ENCODE data around the gene GSPT1. TPM values are rescaled to one million over a fixed set of nuclear protein-coding genes. Genes with fewer than 3 reads are reported as not detected.

GSPT1 gene
- total RNA-seq, 1 experiment from 2014 or later: 221 TPM

DNA sequence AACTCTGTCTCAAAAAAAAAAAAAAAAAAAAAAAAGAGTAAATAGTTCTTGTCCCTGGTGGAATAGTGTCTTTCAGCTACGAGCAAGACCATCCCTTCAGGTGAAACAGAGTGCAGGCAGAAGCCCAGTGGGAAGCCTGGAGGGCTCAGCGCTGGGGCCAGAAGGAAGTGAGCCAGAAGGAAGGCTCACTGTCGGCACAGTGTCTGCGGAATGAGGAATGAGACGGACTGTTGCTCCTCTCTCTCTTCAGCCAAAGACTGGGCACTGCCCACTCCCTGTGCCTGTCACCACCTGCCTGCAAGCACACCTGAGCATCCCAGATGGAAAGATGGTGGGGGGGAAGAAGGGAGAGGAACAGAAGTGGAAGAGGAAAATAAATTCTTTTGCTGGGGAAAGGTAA, 71.9 kb downstream of the GSPT1 start:
- Mint-ChIP-seq H3K27ac (ENCODE audit: unreplicated experiment) (no peak overlapping the region), H3K27me3 (ENCODE audit: unreplicated experiment) (no peaks in the 10 kb centered on the region)
- no TSS peak for BruUV-seq (replicated peaks)

DNA sequence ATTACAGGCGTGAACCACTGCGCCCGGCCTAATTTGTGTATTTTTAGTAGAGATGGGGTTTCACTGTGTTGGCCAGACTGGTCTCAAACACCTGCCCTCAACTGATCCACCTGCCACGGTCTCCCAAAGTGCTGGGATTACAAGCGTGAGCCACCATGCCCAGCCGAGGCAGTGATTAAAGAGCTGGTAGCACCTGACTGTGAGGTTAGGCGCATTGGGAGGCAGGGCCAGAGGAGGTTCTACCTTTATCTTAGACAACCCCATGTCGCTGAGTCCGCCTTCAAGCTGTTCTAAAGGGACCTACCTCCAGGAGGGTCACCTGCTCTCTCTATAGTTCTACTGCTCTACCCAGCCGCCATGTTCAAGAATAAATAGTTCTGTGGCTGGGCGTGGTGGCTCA, 72.5 kb downstream of the GSPT1 start:
- CTCF ChIA-PET: interaction anchor here (0.7 to 0.9 kb wide), 3 partner anchors 9 to 575 kb away, joined by 3 to 4 read pairs (median 3); no protein-coding TSS in a partner anchor
- peaks cover 94% of the 10 kb centered on the region for H3K36me3 Mint-ChIP-seq (ENCODE audit: insufficient read depth, unreplicated experiment)
- H3K27me3 Mint-ChIP-seq (ENCODE audit: unreplicated experiment): no peaks in the 10 kb centered on the region
- H3K27ac Mint-ChIP-seq (ENCODE audit: unreplicated experiment): no peak overlapping the region
- TF ChIP-seq, protein P1, sequence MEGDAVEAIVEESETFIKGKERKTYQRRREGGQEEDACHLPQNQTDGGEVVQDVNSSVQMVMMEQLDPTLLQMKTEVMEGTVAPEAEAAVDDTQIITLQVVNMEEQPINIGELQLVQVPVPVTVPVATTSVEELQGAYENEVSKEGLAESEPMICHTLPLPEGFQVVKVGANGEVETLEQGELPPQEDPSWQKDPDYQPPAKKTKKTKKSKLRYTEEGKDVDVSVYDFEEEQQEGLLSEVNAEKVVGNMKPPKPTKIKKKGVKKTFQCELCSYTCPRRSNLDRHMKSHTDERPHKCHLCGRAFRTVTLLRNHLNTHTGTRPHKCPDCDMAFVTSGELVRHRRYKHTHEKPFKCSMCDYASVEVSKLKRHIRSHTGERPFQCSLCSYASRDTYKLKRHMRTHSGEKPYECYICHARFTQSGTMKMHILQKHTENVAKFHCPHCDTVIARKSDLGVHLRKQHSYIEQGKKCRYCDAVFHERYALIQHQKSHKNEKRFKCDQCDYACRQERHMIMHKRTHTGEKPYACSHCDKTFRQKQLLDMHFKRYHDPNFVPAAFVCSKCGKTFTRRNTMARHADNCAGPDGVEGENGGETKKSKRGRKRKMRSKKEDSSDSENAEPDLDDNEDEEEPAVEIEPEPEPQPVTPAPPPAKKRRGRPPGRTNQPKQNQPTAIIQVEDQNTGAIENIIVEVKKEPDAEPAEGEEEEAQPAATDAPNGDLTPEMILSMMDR (IDR thresholded peaks at IDR 0.05; ENCODE audit: unreplicated experiment): no peak
- no peak overlapping the region for H3K4me3 Mint-ChIP-seq (ENCODE audit: low read depth, unreplicated experiment)
- no peaks in the 10 kb centered on the region for H3K4me1 Mint-ChIP-seq (ENCODE audit: low read depth, unreplicated experiment)
- intact Hi-C loops (cut with micrococcal nuclease; ENCODE audit: unreplicated experiment): no loop called here
- H3K9me3 Mint-ChIP-seq (ENCODE audit: low read depth, unreplicated experiment): no peaks in the 10 kb centered on the region
- DNase-seq: no peak
- BruUV-seq (replicated peaks): no TSS peak

More for the DNA sequence above, 71.9 kb downstream of the GSPT1 start:
- Mint-ChIP-seq H3K36me3 (ENCODE audit: insufficient read depth, unreplicated experiment) (peaks cover 94% of the 10 kb centered on the region), H3K9me3 (ENCODE audit: low read depth, unreplicated experiment) (no peaks in the 10 kb centered on the region), H3K4me3 (ENCODE audit: low read depth, unreplicated experiment) (no peak overlapping the region), H3K4me1 (ENCODE audit: low read depth, unreplicated experiment) (no peaks in the 10 kb centered on the region)
- DNase-seq: no peak
- TF ChIP-seq, protein P1 (IDR thresholded peaks at IDR 0.05; ENCODE audit: unreplicated experiment): no peak
- CTCF ChIA-PET: interaction anchor here (0.7 to 0.9 kb wide), 2 partner anchors 10 to 575 kb away, joined by 3 read pairs; no protein-coding TSS in a partner anchor
- intact Hi-C loops (cut with micrococcal nuclease; ENCODE audit: unreplicated experiment): no loop called here

DNA sequence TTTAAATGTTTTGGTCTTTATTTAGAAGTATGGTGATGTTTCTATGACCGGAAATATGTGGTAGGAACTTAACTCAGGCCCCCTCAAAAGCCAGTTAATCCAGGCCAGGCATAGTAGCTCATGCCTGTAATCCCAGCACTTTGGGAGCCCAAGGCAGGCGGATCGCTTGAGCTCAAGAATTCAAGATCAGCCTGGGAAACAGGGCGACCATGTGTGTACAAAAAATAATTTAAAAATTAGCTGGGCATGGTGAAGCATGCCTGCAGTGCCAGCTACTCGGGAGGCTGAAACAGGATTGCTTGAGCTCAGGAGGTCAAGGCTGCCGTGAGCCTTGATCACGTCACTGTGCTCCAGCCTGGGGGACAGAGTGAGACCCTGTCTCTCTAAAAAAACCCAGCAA, 74.7 kb downstream of the GSPT1 start:
- H3K36me3 Mint-ChIP-seq (ENCODE audit: insufficient read depth, unreplicated experiment): peaks cover 91% of the 10 kb centered on the region
- BruUV-seq (replicated peaks): no TSS peak

DNA sequence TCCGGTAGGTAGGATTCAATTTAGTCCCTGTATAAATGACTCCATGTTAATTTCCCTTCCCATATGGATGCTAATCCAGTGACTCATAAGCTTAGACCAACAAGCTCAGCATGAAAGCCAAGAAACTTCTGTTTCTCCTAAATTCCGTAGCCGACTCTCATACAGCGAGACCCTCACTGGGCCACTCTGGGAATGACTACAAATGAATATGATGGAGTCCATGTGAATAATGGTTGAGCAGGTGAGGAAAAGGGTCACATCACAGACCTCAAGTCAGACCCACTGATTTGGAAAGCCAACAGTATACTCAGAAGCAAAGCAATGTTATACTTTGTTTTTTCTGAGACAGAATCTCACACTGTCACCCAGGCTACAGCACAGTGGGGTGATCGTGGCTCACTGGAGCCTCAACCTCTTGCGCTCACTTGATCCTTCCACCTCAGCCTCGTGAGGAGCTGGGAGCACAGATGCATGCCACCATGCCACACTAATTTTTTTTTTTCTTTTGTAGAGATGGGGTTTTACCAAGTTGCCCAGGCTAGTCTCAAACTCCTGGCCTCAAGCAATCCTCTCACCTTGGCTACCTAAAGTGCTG, 79.0 kb downstream of the GSPT1 start:
- CTCF ChIA-PET: interaction anchor here (1.3 kb wide), 1 partner anchor 10 kb away, joined by 3 read pairs; no protein-coding TSS in a partner anchor

More for the DNA sequence above, 74.7 kb downstream of the GSPT1 start:
- H3K4me3 Mint-ChIP-seq (ENCODE audit: low read depth, unreplicated experiment): no peak overlapping the region
- no peak overlapping the region for H3K27ac Mint-ChIP-seq (ENCODE audit: unreplicated experiment)
- intact Hi-C loops (cut with micrococcal nuclease; ENCODE audit: unreplicated experiment): no loop called here
- CTCF ChIA-PET: interaction anchor here (0.9 kb wide), 1 partner anchor 26 kb away, joined by 3 read pairs; no protein-coding TSS in a partner anchor
- TF ChIP-seq, protein P1 (IDR thresholded peaks at IDR 0.05; ENCODE audit: unreplicated experiment): no peak
- H3K9me3 Mint-ChIP-seq (ENCODE audit: low read depth, unreplicated experiment): no peaks in the 10 kb centered on the region
- no peaks in the 10 kb centered on the region for H3K4me1 Mint-ChIP-seq (ENCODE audit: low read depth, unreplicated experiment)
- DNase-seq: no peak
- no peaks in the 10 kb centered on the region for H3K27me3 Mint-ChIP-seq (ENCODE audit: unreplicated experiment)

More for the DNA sequence above, 79.0 kb downstream of the GSPT1 start:
- BruUV-seq (replicated peaks): no TSS peak
- no peaks in the 10 kb centered on the region for H3K4me1 Mint-ChIP-seq (ENCODE audit: low read depth, unreplicated experiment)
- H3K36me3 Mint-ChIP-seq (ENCODE audit: insufficient read depth, unreplicated experiment): peaks cover 54% of the 10 kb centered on the region
- no peak overlapping the region for H3K27ac Mint-ChIP-seq (ENCODE audit: unreplicated experiment)
- no peaks in the 10 kb centered on the region for H3K27me3 Mint-ChIP-seq (ENCODE audit: unreplicated experiment)
- H3K4me3 Mint-ChIP-seq (ENCODE audit: low read depth, unreplicated experiment): no peak overlapping the region
- no peaks in the 10 kb centered on the region for H3K9me3 Mint-ChIP-seq (ENCODE audit: low read depth, unreplicated experiment)
- TF ChIP-seq, protein P1 (IDR thresholded peaks at IDR 0.05; ENCODE audit: unreplicated experiment): no peak
- no peak for DNase-seq
- intact Hi-C loops (cut with micrococcal nuclease; ENCODE audit: unreplicated experiment): no loop called here

Data from Calu3 (cell line).